Muscle of leg (tissue), 11 donors: ENCODE results near the gene DLGAP5. TPM values are rescaled to one million over a fixed set of nuclear protein-coding genes. Genes with fewer than 3 reads are reported as not detected.

Source experiments
- DNase-seq: peaks from one replicate; pipeline ENCODE4 v3.0.0; 2013
- H3K27ac ChIP-seq: one replicate; pipeline ENCODE4 v1.5.1; 2013; ENCODE audit warnings: mild to moderate bottlenecking, low read length, control low read depth
- H3K27me3 ChIP-seq: one replicate; pipeline ENCODE4 v1.6.1; 2013; ENCODE audit warnings: low read length; ENCODE audit not compliant: control insufficient read depth, insufficient read depth
- H3K36me3 ChIP-seq: one replicate; pipeline ENCODE4 v1.6.1; 2013; ENCODE audit warnings: low read length; ENCODE audit not compliant: control insufficient read depth, insufficient read depth
- H3K4me1 ChIP-seq: one replicate; pipeline ENCODE4 v1.6.1; 2013; ENCODE audit warnings: low read length; ENCODE audit not compliant: control insufficient read depth, insufficient read depth
- H3K4me3 ChIP-seq: one replicate; pipeline ENCODE4 v1.5.1; 2013; ENCODE audit warnings: low read length, control low read depth
- H3K9me3 ChIP-seq: replicated peaks from 2 replicates; pipeline ENCODE4 v1.6.1; 2013; ENCODE audit warnings: low read depth, low read length; ENCODE audit not compliant: control insufficient read depth
- WGBS: methylation state at CpG from one replicate; pipeline ENCODE4 v1.1.5; 2013; ENCODE audit warnings: missing lambda C conversion rate; ENCODE audit not compliant: insufficient coverage; 5-methylcytosine and 5-hydroxymethylcytosine counted together
- polyA plus RNA-seq, 8 donors: library from polyadenylated mRNA; unstranded; fragments of 120-200 nt; gene quantifications; one replicate each; pipeline versions ENCODE4 v1.2.1 to v1.2.3, GENCODE V29; 2013; ENCODE audit warnings: inconsistent platforms in 1 of 8, low replicate concordance in 1 of 8; ENCODE audit not compliant: insufficient read length in 8 of 8, insufficient read depth in 1 of 8
- total RNA-seq: library from RNA; stranded (reverse); fragments of 120-200 nt; gene quantifications from one replicate; pipeline ENCODE4 v1.2.4, GENCODE V29; 2013

The DLGAP5 gene
- total and polyA plus RNA-seq, 9 donors, result 10.4 to 21.0 (median 13.4) TPM

GRCh38 chr14:55124774-55125386, 66.5 kb downstream of the DLGAP5 start:
- Histone ChIP-seq H3K9me3 (no peaks in the 10 kb centered on the region), H3K27ac (no peak overlapping the region), H3K4me3 (no peak overlapping the region), H3K36me3 (no peaks in the 10 kb centered on the region), H3K27me3 (peaks cover 5% of the 10 kb centered on the region), H3K4me1 (peaks cover 21% of the 10 kb centered on the region)
- DNase-seq, result no peak
- 88% methylated on average over 1 of the region's 8 CpGs for WGBS

GRCh38 chr14:55123852-55124639, 67.3 kb downstream of the DLGAP5 start:
- no peak for DNase-seq
- Histone ChIP-seq H3K36me3 (no peaks in the 10 kb centered on the region), H3K9me3 (no peaks in the 10 kb centered on the region), H3K4me3 (no peak overlapping the region), H3K27me3 (no peaks in the 10 kb centered on the region), H3K4me1 (peaks cover 18% of the 10 kb centered on the region), H3K27ac (no peak overlapping the region)
- WGBS, result 88% methylated on average over 8 of the region's 9 CpGs

- Histone ChIP-seq H3K27ac (peak overlapping the region; percentile 49), H3K4me1 (peaks cover 18% of the 10 kb centered on the region), H3K9me3 (no peaks in the 10 kb centered on the region), H3K36me3 (no peaks in the 10 kb centered on the region), H3K27me3 (no peaks in the 10 kb centered on the region), H3K4me3 (no peak overlapping the region)
- WGBS, result 47% methylated on average over 4 of the region's 8 CpGs
- peak; percentile 71 for DNase-seq
Measured at GRCh38 chr14:55123101-55123500, 68.3 kb downstream of the DLGAP5 start.

- Histone ChIP-seq H3K27ac (peak overlapping the region; percentile 49), H3K4me3 (no peak overlapping the region)
- peak; percentile 71 for DNase-seq
Measured at GRCh38 chr14:55122440-55122986, 68.9 kb downstream of the DLGAP5 start.

GRCh38 chr14:55121628-55122439, 69.6 kb downstream of the DLGAP5 start:
- WGBS, result 97% methylated on average over 5 of the region's 9 CpGs
- H3K36me3 ChIP-seq, result no peaks in the 10 kb centered on the region
- no peaks in the 10 kb centered on the region for H3K27me3 ChIP-seq
- peaks cover 22% of the 10 kb centered on the region for H3K4me1 ChIP-seq
- H3K9me3 ChIP-seq, result no peaks in the 10 kb centered on the region
- no peak for DNase-seq
- no peak overlapping the region for H3K27ac ChIP-seq
- no peak overlapping the region for H3K4me3 ChIP-seq

More at GRCh38 chr14:55122440-55122986, 68.9 kb downstream of the DLGAP5 start:
- WGBS, result 50% methylated on average over 2 of the region's 8 CpGs
- Histone ChIP-seq H3K4me1 (peaks cover 22% of the 10 kb centered on the region), H3K27me3 (no peaks in the 10 kb centered on the region), H3K9me3 (no peaks in the 10 kb centered on the region), H3K36me3 (no peaks in the 10 kb centered on the region)

GRCh38 chr14:55120571-55121495, 70.6 kb downstream of the DLGAP5 start:
- no peaks in the 10 kb centered on the region for H3K27me3 ChIP-seq
- WGBS, result 86% methylated on average over 4 of the region's 13 CpGs
- H3K4me1 ChIP-seq, result peaks cover 22% of the 10 kb centered on the region
- H3K36me3 ChIP-seq, result no peaks in the 10 kb centered on the region
- H3K27ac ChIP-seq, result no peak overlapping the region
- no peak overlapping the region for H3K4me3 ChIP-seq
- DNase-seq, result no peak
- H3K9me3 ChIP-seq, result no peaks in the 10 kb centered on the region

- Histone ChIP-seq H3K4me1 (peaks cover 21% of the 10 kb centered on the region), H3K36me3 (no peaks in the 10 kb centered on the region), H3K27ac (peak overlapping the region; percentile 54), H3K4me3 (no peak overlapping the region), H3K27me3 (no peaks in the 10 kb centered on the region), H3K9me3 (no peaks in the 10 kb centered on the region)
- WGBS, result no CpG with 5 or more reads among the region's 3 CpGs
- DNase-seq, result no peak
Measured at GRCh38 chr14:55118761-55119160, 72.6 kb downstream of the DLGAP5 start.

GRCh38 chr14:55117803-55118441, 73.5 kb downstream of the DLGAP5 start:
- no peak overlapping the region for H3K4me3 ChIP-seq
- H3K36me3 ChIP-seq, result no peaks in the 10 kb centered on the region
- H3K4me1 ChIP-seq, result peaks cover 15% of the 10 kb centered on the region
- DNase-seq, result peak; percentile 60
- H3K9me3 ChIP-seq, result no peaks in the 10 kb centered on the region
- peak overlapping the region; percentile 54 for H3K27ac ChIP-seq
- no peaks in the 10 kb centered on the region for H3K27me3 ChIP-seq
- WGBS, result 75% methylated on average over 2 of the region's 7 CpGs
